Stimulated activated CD8-positive, alpha-beta memory T cell treated with anti-CD3 and anti-CD28 coated beads, Interleukin-15, amount 100 ng/mL, for 24 hours (primary cell): ENCODE data around the gene NSUN6.

Experiments
- DNase-seq: peaks from one replicate; pipeline ENCODE4 v3.0.0-alpha.2; 2020; ENCODE audit warnings: low read depth

NSUN6 gene

DNA sequence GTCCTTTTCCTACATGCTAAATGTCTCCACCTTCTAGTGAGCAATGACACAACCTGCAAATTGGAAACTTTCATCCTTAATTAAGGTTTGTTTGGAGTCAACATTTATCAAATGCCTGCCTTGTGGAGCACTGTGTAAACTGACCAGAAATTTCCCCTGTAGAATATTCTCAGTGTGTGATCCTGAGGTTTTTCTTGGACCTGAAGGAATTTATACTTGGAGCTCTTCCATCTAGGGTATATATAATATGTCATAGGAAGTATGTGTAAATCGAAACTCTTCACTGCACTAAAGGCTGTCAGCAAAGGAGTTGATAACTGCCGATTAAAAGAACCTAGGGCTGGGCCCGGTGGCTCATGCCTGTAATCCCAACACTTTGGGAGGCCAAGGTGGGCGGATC lies 152.4 kb downstream of the NSUN6 start:
- DNase-seq, result no peak

DNA sequence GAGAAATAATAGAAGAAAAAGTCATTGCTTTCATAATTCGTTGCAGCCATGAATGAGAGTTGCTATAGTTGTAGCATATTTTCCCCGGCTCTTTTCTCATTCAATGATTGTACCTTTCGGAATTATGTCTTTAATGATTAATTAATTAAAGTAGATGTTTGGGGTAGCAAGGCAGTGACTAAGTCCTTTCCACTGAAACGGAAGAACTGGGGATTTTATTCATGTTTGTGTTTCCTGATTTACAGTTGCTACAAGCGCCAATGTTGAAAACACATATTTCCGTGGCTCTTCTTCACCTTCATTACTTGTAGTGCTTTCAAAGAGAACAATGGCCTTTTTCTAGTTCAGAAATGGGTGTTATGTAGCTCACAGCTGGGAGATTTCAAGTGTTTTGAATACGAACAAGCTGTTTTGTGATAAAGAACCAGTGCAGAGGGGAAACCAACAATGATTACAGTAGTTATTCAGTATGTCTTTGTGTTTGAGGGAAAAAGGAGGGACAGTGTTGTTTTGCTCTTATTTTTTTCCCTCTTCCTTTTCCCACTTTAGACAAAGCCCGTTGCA lies 153.5 kb downstream of the NSUN6 start:
- no peak for DNase-seq
